Measurements from ENCODE around the gene CHURC1.

DNA sequence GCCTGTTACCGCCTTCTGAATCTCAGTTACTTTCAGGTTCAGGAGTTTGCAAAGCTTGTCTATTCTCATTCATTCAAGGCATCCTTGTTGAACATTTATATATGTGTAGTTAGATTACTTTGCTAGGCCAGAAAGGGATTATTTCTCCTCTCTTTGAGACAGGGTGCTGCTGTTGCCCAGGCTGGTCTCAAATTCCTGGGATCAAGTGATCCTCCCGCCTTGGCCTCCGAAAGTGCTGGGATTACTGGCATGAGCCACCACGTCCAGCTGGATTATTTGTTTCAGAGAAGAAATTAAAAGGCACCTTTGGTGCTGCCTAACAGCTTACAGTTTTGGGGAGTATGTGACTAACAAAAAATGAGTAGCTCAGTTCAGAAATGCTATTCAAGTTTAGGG is 772 bp downstream of the CHURC1 start:
- TF ChIP-seq, protein P1, sequence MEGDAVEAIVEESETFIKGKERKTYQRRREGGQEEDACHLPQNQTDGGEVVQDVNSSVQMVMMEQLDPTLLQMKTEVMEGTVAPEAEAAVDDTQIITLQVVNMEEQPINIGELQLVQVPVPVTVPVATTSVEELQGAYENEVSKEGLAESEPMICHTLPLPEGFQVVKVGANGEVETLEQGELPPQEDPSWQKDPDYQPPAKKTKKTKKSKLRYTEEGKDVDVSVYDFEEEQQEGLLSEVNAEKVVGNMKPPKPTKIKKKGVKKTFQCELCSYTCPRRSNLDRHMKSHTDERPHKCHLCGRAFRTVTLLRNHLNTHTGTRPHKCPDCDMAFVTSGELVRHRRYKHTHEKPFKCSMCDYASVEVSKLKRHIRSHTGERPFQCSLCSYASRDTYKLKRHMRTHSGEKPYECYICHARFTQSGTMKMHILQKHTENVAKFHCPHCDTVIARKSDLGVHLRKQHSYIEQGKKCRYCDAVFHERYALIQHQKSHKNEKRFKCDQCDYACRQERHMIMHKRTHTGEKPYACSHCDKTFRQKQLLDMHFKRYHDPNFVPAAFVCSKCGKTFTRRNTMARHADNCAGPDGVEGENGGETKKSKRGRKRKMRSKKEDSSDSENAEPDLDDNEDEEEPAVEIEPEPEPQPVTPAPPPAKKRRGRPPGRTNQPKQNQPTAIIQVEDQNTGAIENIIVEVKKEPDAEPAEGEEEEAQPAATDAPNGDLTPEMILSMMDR (optimal IDR thresholded peaks at IDR 0.05 in 1 of 3, IDR thresholded peaks at IDR 0.05 in 1 of 3, conservative IDR thresholded peaks at IDR 0.05 in 1 of 3; ENCODE audit: extremely low read depth in 1 of 3, insufficient read depth in 2 of 3, low read length in 3 of 3), result no peak
- no peak for TF ChIP-seq EZH2 (IDR thresholded peaks at IDR 0.05; ENCODE audit: low read length)

All from keratinocyte (primary cell).